Stimulated activated CD8-positive, alpha-beta memory T cell treated with anti-CD3 and anti-CD28 coated beads, Interleukin-15, amount 100 ng/mL, for 48 hours (primary cell): ENCODE results near the gene DDIAS.
"Not testable (repeated sequence)": the region's sequence is repeated elsewhere in the genome, so short reads cannot be mapped to it uniquely, and the experiment has no call there.

Experiments used
- DNase-seq, 2 donors: peaks; one replicate each; pipeline ENCODE4 v3.0.0-alpha.2; 2020; ENCODE audit warnings: low read depth in 2 of 2

The DDIAS gene

GRCh38 chr11:82969811-82970210, 68.3 kb downstream of the DDIAS start:
- DNase-seq = no peak

DNA sequence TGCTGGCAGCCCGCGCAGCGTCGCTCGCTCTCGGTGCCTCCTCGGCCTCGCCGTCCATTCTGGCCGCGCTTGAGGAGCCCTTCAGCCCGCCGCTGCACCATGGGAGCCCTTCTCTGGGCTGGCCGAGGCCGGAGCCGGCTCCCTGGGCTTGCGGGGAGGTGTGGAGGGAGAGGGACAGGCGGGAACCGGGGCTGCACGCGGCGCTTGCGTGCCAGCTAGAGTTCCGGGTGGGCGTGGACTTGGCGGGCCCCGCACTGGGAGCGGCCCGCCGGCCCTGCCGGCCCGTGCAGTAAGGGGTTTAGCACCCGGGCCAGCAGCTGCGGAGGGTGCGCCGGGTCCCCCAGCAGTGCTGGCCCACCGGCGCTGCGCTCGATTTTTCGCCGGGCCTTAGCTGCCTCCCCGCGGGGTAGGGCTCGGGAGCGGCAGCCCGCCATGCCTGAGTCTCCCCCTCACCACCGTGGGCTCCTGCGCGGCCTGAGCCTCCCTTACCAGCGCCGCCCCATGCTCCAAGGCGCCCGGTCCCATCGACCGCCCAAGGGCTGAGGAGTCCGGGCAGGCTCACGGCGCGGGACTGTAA, 69.1 kb downstream of the DDIAS start:
- DNase-seq = not testable (repeated sequence)

- DNase-seq = peak; percentile 25 to 27
Observed at GRCh38 chr11:82971519-82971946, 70.0 kb downstream of the DDIAS start.

- no peak for DNase-seq
Observed at GRCh38 chr11:82972103-82972502, 70.6 kb downstream of the DDIAS start.

- no peak for DNase-seq
Observed at GRCh38 chr11:82974135-82974534, 72.6 kb downstream of the DDIAS start.

DNA sequence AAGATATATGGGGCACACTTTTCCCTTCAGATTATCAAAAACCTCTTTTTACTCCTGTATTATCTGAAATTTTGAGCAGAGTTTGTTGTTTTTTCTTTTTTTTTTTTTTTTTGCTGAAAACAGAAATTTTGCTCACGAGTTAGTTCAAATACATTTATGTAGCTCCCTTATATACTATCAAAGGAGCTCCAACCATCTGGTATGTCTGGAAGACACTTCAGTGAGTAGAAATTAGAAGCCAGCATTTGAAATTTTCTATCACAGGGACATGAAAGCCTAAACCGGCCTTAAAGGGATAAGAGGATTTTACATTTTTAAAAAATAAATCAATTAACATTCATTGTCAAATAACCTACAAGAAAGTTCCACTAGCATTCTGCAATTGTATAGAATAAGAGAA, 73.3 kb downstream of the DDIAS start:
- DNase-seq = no peak

DNA sequence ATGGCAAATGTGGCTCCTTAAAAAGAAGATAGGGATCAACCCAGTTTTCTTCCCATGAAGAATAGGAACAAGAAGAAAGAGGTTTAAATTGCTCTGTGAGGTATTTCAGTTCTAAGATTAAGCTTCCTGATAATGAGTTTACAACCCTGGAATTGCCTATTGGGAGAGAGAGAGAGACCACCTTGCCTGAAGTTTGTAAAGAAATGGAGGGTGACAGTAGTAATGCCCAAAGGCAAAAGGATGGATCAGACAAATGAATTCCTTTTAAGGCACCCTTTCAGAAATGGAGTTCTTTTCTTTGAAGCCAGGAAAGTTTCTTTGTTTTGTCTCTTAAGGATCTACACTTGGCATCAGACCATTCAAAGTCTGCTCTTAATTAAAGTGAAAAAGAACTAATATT, 74.3 kb downstream of the DDIAS start:
- DNase-seq = no peak

- DNase-seq = no peak
Observed at GRCh38 chr11:82976786-82977185, 75.2 kb downstream of the DDIAS start.

DNA sequence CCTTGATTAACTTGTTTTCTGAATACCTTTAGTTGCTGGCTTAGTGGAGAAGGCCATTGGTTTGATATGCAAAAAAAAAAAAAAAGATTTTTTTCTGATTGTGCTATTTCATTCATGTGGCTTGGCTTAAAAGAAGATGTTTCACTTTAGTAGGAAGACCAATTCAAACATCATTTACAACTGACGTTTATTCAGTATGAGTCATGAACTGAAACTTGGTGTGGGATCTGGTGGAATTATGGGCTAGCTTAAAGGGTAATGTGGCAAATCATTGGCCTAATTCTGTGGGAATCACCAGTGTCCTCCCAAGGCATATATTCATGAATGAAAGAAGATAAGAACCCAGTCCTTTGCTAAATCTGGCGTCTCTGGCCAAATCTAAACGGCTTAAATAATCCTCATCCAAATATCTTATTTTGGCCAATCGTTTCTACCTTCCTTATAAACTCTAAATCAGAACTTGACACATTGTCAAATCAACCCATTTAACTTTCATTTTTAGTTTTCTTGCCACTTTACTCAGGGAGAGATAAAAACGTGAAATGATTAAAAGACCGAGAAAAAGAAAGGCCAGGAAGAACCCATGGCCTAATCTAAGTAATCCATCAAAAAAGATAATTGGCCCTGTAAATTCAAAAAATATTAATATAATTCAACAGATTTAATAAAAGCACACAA, 77.0 kb downstream of the DDIAS start:
- no peak for DNase-seq

DNA sequence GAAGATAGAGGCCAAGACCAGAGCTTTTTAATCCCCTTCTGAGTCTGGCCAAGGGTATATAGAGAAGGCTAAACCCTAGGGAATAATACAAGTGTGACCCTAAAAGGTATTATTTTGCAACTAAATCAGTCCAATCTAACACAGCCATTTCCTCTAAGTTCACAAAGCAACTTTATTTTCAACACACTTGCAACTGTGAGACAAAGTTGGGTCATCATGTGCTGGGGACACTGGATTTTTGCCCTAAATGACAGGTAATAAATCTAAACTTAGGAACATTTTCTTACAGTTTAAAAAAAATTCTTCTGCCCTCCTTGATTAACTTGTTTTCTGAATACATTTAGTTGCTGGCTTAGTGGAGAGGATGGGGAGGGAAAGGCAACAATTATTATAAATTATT, 78.3 kb downstream of the DDIAS start:
- no peak for DNase-seq

- no peak for DNase-seq
Observed at GRCh38 chr11:82980292-82980691, 78.8 kb downstream of the DDIAS start.

GRCh38 chr11:82980947-82981346, 79.4 kb downstream of the DDIAS start:
- no peak for DNase-seq

DNA sequence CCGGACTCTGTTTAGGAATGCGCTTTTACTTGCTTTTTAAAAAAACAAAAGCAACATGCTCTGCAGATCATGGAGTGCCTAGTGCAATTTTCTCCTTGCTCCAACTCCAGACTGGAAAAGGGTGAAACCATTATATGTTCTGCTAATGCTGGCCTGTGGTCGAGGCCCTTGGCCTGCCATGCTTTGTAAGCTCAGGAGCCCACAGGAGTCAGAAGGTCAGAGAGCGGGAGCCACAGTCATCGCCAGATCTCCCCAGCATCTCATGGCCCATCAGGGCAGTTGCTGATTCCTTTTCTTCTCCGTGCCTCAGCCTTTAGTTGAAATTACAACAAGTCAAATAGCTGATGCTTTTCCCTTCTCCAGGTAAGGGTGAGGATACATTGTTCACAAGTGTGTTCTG, 80.3 kb downstream of the DDIAS start:
- DNase-seq = no peak
